Epithelial cell of esophagus (primary cell): ENCODE measurements around the gene FBLN7.

Experiments
- DNase-seq: peaks from one replicate; pipeline ENCODE4 v3.0.0; 2010; ENCODE audit warnings: low read depth
- H3K4me3 ChIP-seq: 2 replicates; pipeline ENCODE4 v1.5.1; 2011; ENCODE audit warnings: mild to moderate bottlenecking, low read length, control low read depth
- CTCF ChIP-seq: IDR thresholded peaks from 2 replicates; pipeline ENCODE4 v1.5.1; 2011; ENCODE audit warnings: low read depth, mild to moderate bottlenecking, low read length, control low read depth, inconsistent platforms; ENCODE audit not compliant: insufficient read depth; ENCODE audit errors: missing control alignments

The FBLN7 gene

GRCh38 chr2:112163541-112163981 is 25.4 kb downstream of the FBLN7 start:
- DNase-seq, result no peak
- TF ChIP-seq CTCF, result no peak

GRCh38 chr2:112164876-112165275 is 26.7 kb downstream of the FBLN7 start:
- TF ChIP-seq CTCF, result no peak
- DNase-seq, result no peak
- H3K4me3 ChIP-seq, result no peak overlapping the region

More at GRCh38 chr2:112163541-112163981, 25.4 kb downstream of the FBLN7 start:
- H3K4me3 ChIP-seq, result no peak overlapping the region

DNA sequence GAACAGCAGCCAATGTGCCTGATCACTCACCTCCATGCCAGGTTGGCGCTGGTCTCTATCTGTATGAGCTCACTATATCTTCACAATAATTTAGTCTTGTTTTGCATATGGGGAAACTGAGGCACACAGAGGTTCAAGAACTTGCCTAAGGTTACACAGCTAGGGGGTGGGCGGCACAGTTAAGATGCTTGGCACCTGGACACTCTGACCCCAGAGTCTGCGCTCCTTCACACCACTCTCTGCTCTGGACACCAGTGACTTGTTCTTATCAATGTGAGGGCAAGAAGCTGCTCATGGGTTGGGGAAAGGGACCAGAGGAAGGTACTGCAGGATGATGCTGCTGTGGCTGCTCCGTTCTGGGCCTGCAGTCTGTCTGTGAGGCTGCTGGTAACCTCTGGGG is 27.1 kb downstream of the FBLN7 start:
- no peak for DNase-seq
- no peak overlapping the region for H3K4me3 ChIP-seq
- TF ChIP-seq CTCF, result no peak

DNA sequence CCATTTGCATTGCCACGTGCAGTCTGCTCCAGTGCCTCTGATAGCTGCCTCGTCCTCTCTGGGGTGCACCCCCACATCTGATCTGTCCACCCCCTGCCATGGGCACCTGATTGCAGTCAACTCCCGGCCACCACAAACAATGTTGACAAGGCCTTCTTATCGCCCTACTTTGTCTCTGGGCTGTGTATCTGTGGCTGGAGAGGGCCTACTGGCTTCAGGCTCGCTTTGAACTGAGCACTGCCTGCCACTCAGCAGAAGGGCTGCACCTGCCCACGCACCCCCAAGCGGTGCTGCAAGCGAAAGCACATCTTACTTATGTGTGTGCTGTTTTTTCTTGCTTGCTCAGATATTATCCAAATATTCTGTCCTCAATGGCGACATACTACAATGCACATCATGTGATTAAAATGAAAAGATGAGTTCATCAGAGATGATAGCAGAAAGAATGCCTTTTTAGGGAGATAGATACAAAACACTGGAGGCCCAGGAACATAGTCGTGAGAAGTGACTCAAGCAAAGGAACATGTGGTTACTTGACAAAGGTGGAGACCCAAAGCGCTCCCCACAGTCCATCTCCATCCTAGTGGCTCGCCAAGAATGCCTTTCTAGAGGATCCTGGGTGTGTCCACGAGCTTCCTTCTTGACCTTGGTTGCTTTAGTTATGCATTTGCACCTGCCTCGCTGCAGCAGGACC is 28.8 kb downstream of the FBLN7 start:
- DNase-seq, result peak; percentile 48
- TF ChIP-seq CTCF, result no peak
- H3K4me3 ChIP-seq, result no peak overlapping the region

DNA sequence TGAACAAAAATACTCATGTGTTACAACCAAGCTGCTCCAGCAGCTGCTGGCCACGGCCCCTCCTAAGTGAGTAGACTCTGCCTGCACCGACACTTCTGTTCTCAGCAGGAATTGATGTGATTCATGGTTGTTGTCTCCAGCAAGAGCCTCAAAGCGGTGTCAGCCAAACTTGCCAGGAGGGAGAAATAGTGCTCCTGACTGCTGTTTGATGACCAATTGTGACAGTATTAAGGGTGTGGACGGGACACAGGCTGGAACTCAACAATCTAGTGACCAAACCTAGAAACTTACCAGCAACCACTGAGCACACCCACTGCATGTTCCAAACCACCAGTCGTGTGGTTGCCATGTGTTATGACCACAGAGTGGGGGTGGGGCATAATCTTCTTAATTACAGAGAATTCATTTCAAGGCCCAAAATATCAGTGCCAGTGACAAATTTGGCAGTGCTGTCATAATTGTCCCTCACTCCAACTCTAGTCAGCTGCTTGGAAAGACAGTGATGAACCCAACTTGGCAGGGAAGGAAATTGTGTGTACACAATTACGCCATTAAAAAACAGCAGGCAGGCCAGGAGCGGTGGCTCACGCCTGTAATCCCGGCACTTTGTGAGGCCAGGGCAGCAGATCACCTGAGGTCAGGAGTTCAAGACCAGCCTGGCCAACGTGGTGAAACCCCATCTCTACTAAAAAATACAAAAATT is 30.4 kb downstream of the FBLN7 start:
- no peak overlapping the region for H3K4me3 ChIP-seq
- DNase-seq, result peak; percentile 55
- TF ChIP-seq CTCF, result no peak

DNA sequence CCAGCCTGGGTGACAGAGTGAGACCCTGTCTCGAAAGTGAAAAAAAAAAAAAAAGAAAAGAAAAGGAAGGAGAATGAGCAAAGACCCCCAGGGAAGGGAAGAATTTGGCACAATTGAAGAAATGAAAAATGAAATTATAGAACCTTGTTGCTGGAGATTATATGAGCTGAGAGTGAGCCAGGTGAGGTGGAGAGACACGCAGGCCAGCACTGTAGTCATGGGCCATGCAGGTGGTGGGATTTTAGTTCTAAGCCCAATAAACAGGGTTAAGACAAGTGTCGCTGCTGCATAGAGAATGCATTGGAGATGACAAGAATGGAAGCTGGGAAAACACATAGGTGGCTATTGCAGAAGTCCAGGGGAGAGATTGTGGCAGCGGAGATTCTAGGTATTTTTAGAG is 32.3 kb downstream of the FBLN7 start:
- DNase-seq, result no peak
- H3K4me3 ChIP-seq, result no peak overlapping the region
- no peak for TF ChIP-seq CTCF

- DNase-seq, result no peak
- H3K4me3 ChIP-seq, result no peak overlapping the region
- TF ChIP-seq CTCF, result no peak
Measured at GRCh38 chr2:112173646-112174319, 35.6 kb downstream of the FBLN7 start.
